Transverse colon (tissue), 4 donors: ENCODE results near the gene KLF3. TPM values are rescaled to one million over a fixed set of nuclear protein-coding genes. Genes with fewer than 3 reads are reported as not detected.

Experiments
- DNase-seq: peaks from one replicate; pipeline ENCODE4 v3.0.0-alpha.2; 2019
- H3K27ac ChIP-seq, 4 donors: fragments of 200-600 bp; sonication (generic); 2 replicates each; pipeline ENCODE4 v1.5.1; 2016 to 2018; ENCODE audit warnings: inconsistent platforms in 4 of 4
- H3K27me3 ChIP-seq: fragments of 200-600 bp; sonication (generic); 2 replicates; pipeline ENCODE4 v1.5.1; 2017; ENCODE audit warnings: inconsistent platforms
- H3K36me3 ChIP-seq, 4 donors: fragments of 200-600 bp; sonication (generic); 2 replicates each; pipeline ENCODE4 v1.5.1; 2017 to 2019; ENCODE audit warnings: inconsistent platforms in 4 of 4
- H3K4me1 ChIP-seq, 4 donors: fragments of 200-600 bp; sonication (generic); 2 replicates each; pipeline ENCODE4 v1.5.1; 2017 to 2020; ENCODE audit warnings: inconsistent platforms in 4 of 4
- H3K4me3 ChIP-seq, 4 donors: fragments of 200-600 bp; sonication (generic); 1 replicate in 1 of 4; 2 replicates in 3 of 4; pipeline versions ENCODE4 v1.5.1 to v1.6.1; 2017 to 2019; ENCODE audit warnings: inconsistent platforms in 4 of 4
- H3K9me3 ChIP-seq, 2 donors: fragments of 200-600 bp; sonication (generic); 2 replicates each; pipeline ENCODE4 v1.5.1; 2017 to 2019; ENCODE audit warnings: inconsistent platforms in 2 of 2
- CTCF ChIP-seq, 5 experiments: fragments of 200-600 bp in 3 of 5; fragments of 450-650 bp in 2 of 5; sonication (generic) in 3 of 5; IDR thresholded peaks; 1 replicate in 2 of 5; 2 replicates in 3 of 5; pipeline ENCODE4 v1.5.1; 2016 to 2017; ENCODE audit warnings: antibody characterized with exemption in 5 of 5, inconsistent platforms in 3 of 5, mild to moderate bottlenecking in 2 of 5, moderate library complexity in 1 of 5
- EP300 ChIP-seq: sonication (generic); formaldehyde crosslinking; IDR thresholded peaks from one replicate; pipeline ENCODE4 v1.6.1; 2017; ENCODE audit warnings: antibody characterized with exemption, low read depth
- POLR2A ChIP-seq: fragments of 450-650 bp; IDR thresholded peaks from one replicate; pipeline ENCODE4 v1.6.1; 2016; ENCODE audit warnings: antibody characterized with exemption, mild to moderate bottlenecking, moderate library complexity
- POLR2AphosphoS5 ChIP-seq, 3 donors: sonication (generic); formaldehyde crosslinking; IDR thresholded peaks; one replicate each; pipeline ENCODE4 v1.6.1; 2016; ENCODE audit warnings: antibody characterized with exemption in 3 of 3
- WGBS, 2 donors: methylation state at CpG; one replicate each; pipeline ENCODE4 v1.1.5; 2018; ENCODE audit warnings: low coverage in 1 of 2; 5-methylcytosine and 5-hydroxymethylcytosine counted together
- in situ Hi-C, 4 donors: fragments of 200-750 bp; cut with MboI; loops; one replicate each; pipeline versions ENCODE4 v1.15.0 to v1.15.1; 2017; ENCODE audit warnings: low sequenced_read_pairs in 3 of 4, low pct_ligation_motif_present in 1 of 4, low pct_unique_long_range_greater_than_20kb in 1 of 4
- intact Hi-C: fragments of 100-400 bp; cut with DNase I; formaldehyde crosslinking; loops from one replicate; pipeline ENCODE4 v1.15.1; 2023; ENCODE audit warnings: low total_unique reads
- total RNA-seq, 4 donors: library from RNA; depleted of rRNA; stranded (reverse); fragments of >200 nt; gene quantifications; one replicate each; pipeline ENCODE4 v1.1.0, GENCODE V29; 2016

KLF3 gene
- total RNA-seq, 4 donors from 2014 or later = 111 to 174 (median 132) TPM

- DNase-seq = no peak
- Histone ChIP-seq H3K4me3 (no peak overlapping the region), H3K9me3 (no peaks in the 10 kb centered on the region), H3K36me3 (no peaks in the 10 kb centered on the region), H3K27me3 (no peaks in the 10 kb centered on the region), H3K4me1 (peaks cover 0 to 22% (median 15%) of the 10 kb centered on the region in 4 donors), H3K27ac (peak overlapping the region; percentile 100)
- WGBS, 2 donors = 89 to 100% methylated on average over 3 of the region's 3 CpGs
- intact Hi-C loops = loop anchor here (10.0 kb wide), 1 partner anchor 67 kb away; no protein-coding TSS in a partner anchor
- TF ChIP-seq CTCF (IDR thresholded peaks at IDR 0.05) (no peak), POLR2A (no peak), POLR2AphosphoS5 (IDR thresholded peaks at IDR 0.05) (no peak), EP300 (no peak)
- in situ Hi-C loops = no loop called here
Measured at GRCh38 chr4:38661371-38661770, 2.6 kb upstream of the KLF3 start.

GRCh38 chr4:38662522-38663089, 1.4 kb upstream of the KLF3 start:
- peak in 1 of 5 experiments; percentile 27 for TF ChIP-seq CTCF (IDR thresholded peaks at IDR 0.05)
- TF ChIP-seq POLR2A = no peak
- no peak for DNase-seq
- no peaks in the 10 kb centered on the region for H3K36me3 ChIP-seq
- peak overlapping the region; percentile 100 for H3K27ac ChIP-seq
- in situ Hi-C loops (no loop called here), intact Hi-C loops (loop anchor here (1.0 to 10.0 kb wide), 2 partner anchors 68 to 342 kb away; no protein-coding TSS in a partner anchor)
- H3K4me1 ChIP-seq = peaks cover 0 to 32% (median 21%) of the 10 kb centered on the region in 4 donors
- H3K4me3 ChIP-seq = peak overlapping the region; percentile 60 to 86 (median 67)
- H3K27me3 ChIP-seq = no peaks in the 10 kb centered on the region
- 26 to 39% methylated on average over 18 to 26 of the region's 26 CpGs for WGBS, 2 donors
- H3K9me3 ChIP-seq = no peaks in the 10 kb centered on the region

GRCh38 chr4:38663090-38663800, 754 bp upstream of the KLF3 start:
- Histone ChIP-seq H3K27me3 (no peaks in the 10 kb centered on the region), H3K27ac (peak overlapping the region; percentile 100), H3K4me1 (peaks cover 0 to 38% (median 25%) of the 10 kb centered on the region in 4 donors), H3K9me3 (no peaks in the 10 kb centered on the region), H3K36me3 (no peaks in the 10 kb centered on the region), H3K4me3 (peak overlapping the region; percentile 60 to 86 (median 67))
- intact Hi-C loops = loop anchor here (1.0 to 10.0 kb wide), 2 partner anchors 68 to 343 kb away; no protein-coding TSS in a partner anchor
- DNase-seq = no peak
- WGBS, 2 donors = 2% methylated on average over 22 of the region's 85 CpGs; no CpG with 5 or more reads in 1 of the 2 donors
- peak; percentile 67 for TF ChIP-seq POLR2A
- peak in 1 of 5 experiments; percentile 8 for TF ChIP-seq CTCF (IDR thresholded peaks at IDR 0.05)
- no peak for TF ChIP-seq EP300
- TF ChIP-seq POLR2AphosphoS5 (IDR thresholded peaks at IDR 0.05) = peak; percentile 57 to 81 (median 57)
- in situ Hi-C loops = no loop called here

GRCh38 chr4:38664706-38665401, 855 bp downstream of the KLF3 start:
- Histone ChIP-seq H3K4me1 (peaks cover 7 to 53% (median 39%) of the 10 kb centered on the region in 4 donors), H3K9me3 (no peaks in the 10 kb centered on the region), H3K27me3 (no peaks in the 10 kb centered on the region), H3K27ac (peak overlapping the region; percentile 100), H3K36me3 (no peaks in the 10 kb centered on the region), H3K4me3 (peak overlapping the region; percentile 89 to 99 (median 94))
- 3% methylated on average over 42 of the region's 53 CpGs; no CpG with 5 or more reads in 1 of the 2 donors for WGBS, 2 donors
- TF ChIP-seq POLR2A (peak; percentile 73), EP300 (no peak), CTCF (IDR thresholded peaks at IDR 0.05) (peak in 1 of 5 experiments; percentile 23), POLR2AphosphoS5 (IDR thresholded peaks at IDR 0.05) (peak; percentile 54 to 71 (median 66))
- in situ Hi-C loops = no loop called here
- peak; percentile 72 for DNase-seq
- intact Hi-C loops = loop anchor here (10.0 kb wide), 1 partner anchor 70 kb away; no protein-coding TSS in a partner anchor
